Measurements from ENCODE around the gene NEUROG2.

The NEUROG2 gene

DNA sequence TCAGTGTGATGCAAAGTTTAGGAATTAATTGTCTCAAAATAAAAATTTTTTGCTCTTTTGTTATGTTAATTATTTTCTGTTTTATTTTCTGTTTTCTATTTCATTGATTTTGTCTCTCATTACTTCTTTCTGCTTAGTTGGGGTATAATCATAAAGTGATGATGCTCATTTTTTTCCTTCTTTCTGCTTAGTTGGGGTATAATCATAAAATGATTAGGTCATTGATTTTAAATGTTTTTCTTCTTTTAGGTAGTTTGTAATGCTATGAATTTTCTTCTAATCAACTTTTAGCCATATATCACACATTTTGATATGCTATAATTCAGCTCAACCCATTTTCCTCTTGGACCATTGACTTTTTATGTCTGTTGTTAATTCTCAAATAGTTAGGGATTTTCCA, 43.7 kb downstream of the NEUROG2 start:
- no peak for DNase-seq
